Neural cell (in vitro differentiated cells): ENCODE data around the gene ABCC11.

Experiments used
- CTCF ChIP-seq: fragments of 450-650 bp; IDR thresholded peaks from 2 replicates; pipeline ENCODE4 v1.5.1; 2014; ENCODE audit warnings: antibody characterized with exemption, mild to moderate bottlenecking, moderate library complexity; ENCODE audit not compliant: poor library complexity, severe bottlenecking
- EZH2 ChIP-seq: fragments of 200-600, 300-800 bp; shearing (Covaris generic), sonication (generic); IDR thresholded peaks from 2 replicates; pipeline ENCODE4 v1.6.1; 2014; ENCODE audit warnings: antibody characterized with exemption, low read length, borderline replicate concordance, mild to moderate bottlenecking; ENCODE audit not compliant: insufficient read depth, poor library complexity, severe bottlenecking
- MXI1 ChIP-seq: fragments of 450-650 bp; conservative IDR thresholded peaks from 2 replicates; pipeline ENCODE4 v1.6.1; 2014; ENCODE audit warnings: antibody characterized with exemption, mild to moderate bottlenecking; ENCODE audit not compliant: poor library complexity, severe bottlenecking
- POLR2AphosphoS5 ChIP-seq: IDR thresholded peaks from 2 replicates; pipeline ENCODE4 v1.6.1; 2012
- RAD21 ChIP-seq: fragments of 450-650 bp; conservative IDR thresholded peaks from 2 replicates; pipeline ENCODE4 v1.6.1; 2014; ENCODE audit warnings: antibody characterized with exemption, mild to moderate bottlenecking, moderate library complexity

GRCh38 chr16:48217708-48218107 lies 29.6 kb downstream of the ABCC11 start:
- TF ChIP-seq RAD21 (no peak), MXI1 (no peak), EZH2 (no peak), POLR2AphosphoS5 (no peak), CTCF (no peak)
